SK-N-MC (cell line): ENCODE measurements around the gene WDTC1.
"Not testable (repeated sequence)": the region's sequence is repeated elsewhere in the genome, so short reads cannot be mapped to it uniquely, and the experiment has no call there.

Source experiments
- EZH2 ChIP-seq: fragments of 200-600 bp; sonication (generic); IDR thresholded peaks from one replicate; pipeline ENCODE4 v1.6.1; 2017; ENCODE audit warnings: antibody characterized with exemption
- POLR2AphosphoS5 ChIP-seq: IDR thresholded peaks from 2 replicates; pipeline ENCODE4 v1.6.1; 2012; ENCODE audit warnings: mild to moderate bottlenecking, low read depth, low read length, borderline replicate concordance

DNA sequence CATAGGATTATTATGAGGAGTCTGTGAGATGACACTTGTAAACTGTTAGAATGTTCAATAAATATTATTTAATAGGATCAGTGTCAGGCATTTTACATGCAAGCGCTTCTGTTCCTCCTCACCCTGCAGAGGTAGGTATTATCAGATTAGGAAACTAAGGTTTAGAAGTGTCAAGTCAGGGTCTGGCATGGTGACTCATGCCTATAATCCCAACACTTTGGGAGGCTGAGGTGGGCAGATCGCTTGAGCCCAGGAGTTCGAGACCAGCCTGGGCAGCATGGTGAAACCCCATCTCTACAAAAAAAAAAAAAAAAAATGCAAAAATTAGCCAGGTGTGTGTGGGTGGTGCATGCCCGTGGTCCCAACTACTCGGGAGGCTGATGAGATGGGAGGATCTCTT lies 9.2 kb downstream of the WDTC1 start:
- not testable (repeated sequence) for TF ChIP-seq EZH2, POLR2AphosphoS5
